Astrocyte (in vitro differentiated cells and primary cell): Measurements from ENCODE around the gene USP40.

Source experiments
- EZH2 ChIP-seq: IDR thresholded peaks from 2 replicates; pipeline ENCODE4 v1.6.1; 2012; ENCODE audit warnings: mild to moderate bottlenecking, low read length, inconsistent platforms; ENCODE audit not compliant: insufficient read depth
- TF ChIP-seq, protein P1 (sequence below): IDR thresholded peaks from 2 replicates; pipeline ENCODE4 v1.5.1; 2011; ENCODE audit warnings: low read depth, mild to moderate bottlenecking, inconsistent platforms, low read length, moderate library complexity; ENCODE audit not compliant: insufficient read depth

DNA sequence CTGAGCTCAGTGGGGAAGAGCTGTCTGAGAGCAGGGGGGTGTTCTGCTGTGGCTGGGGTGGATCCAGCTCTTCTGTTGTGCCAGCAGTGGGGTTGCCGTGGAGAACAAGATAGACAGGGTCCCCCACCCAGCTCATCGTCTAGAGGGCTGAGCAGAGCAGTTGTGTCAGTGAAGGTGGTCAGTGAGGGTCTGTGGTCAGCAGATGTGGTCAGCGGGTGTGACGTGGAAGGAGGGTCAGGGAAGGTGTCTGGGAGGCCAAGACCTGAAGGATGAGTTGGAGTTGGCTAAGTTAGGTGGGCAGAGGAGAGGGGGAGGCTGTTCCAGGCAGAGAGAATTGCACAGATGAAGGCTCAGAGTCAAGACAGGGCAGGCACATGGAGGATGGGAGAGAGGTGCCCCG is 109.2 kb downstream of the USP40 start:
- TF ChIP-seq, protein P1, sequence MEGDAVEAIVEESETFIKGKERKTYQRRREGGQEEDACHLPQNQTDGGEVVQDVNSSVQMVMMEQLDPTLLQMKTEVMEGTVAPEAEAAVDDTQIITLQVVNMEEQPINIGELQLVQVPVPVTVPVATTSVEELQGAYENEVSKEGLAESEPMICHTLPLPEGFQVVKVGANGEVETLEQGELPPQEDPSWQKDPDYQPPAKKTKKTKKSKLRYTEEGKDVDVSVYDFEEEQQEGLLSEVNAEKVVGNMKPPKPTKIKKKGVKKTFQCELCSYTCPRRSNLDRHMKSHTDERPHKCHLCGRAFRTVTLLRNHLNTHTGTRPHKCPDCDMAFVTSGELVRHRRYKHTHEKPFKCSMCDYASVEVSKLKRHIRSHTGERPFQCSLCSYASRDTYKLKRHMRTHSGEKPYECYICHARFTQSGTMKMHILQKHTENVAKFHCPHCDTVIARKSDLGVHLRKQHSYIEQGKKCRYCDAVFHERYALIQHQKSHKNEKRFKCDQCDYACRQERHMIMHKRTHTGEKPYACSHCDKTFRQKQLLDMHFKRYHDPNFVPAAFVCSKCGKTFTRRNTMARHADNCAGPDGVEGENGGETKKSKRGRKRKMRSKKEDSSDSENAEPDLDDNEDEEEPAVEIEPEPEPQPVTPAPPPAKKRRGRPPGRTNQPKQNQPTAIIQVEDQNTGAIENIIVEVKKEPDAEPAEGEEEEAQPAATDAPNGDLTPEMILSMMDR, result no peak
- TF ChIP-seq EZH2, result no peak
